Astrocyte (in vitro differentiated cells and primary cell): Measurements from ENCODE around the gene CDK6. TPM values are rescaled to one million over a fixed set of nuclear protein-coding genes. Genes with fewer than 3 reads are reported as not detected.

ENCODE experiments used
- DNase-seq: peaks from one replicate; pipeline ENCODE4 v3.0.0-alpha.2; 2010; ENCODE audit warnings: low read depth
- FAIRE-seq: peaks from 2 replicates; lab custom pipeline; 2011; peaks lifted over from hg19 to GRCh38; lab: Jason Lieb, UNC
- H2AFZ ChIP-seq: 2 replicates; pipeline ENCODE4 v1.6.0; 2012; ENCODE audit warnings: low read depth, low read length, inconsistent platforms
- H3K27ac ChIP-seq: 2 replicates; pipeline ENCODE4 v1.5.1; 2011; ENCODE audit warnings: low read depth, low read length, inconsistent platforms
- H3K27me3 ChIP-seq: 2 replicates; pipeline ENCODE4 v1.6.0; 2011; ENCODE audit warnings: low read length, inconsistent platforms; ENCODE audit not compliant: insufficient read depth
- H3K36me3 ChIP-seq: 2 replicates; pipeline ENCODE4 v1.5.1; 2011; ENCODE audit warnings: low read length, inconsistent platforms; ENCODE audit not compliant: insufficient read depth
- H3K4me1 ChIP-seq: 2 replicates; pipeline ENCODE4 v1.5.1; 2011; ENCODE audit warnings: low read length, inconsistent platforms; ENCODE audit not compliant: insufficient read depth
- H3K4me2 ChIP-seq: 2 replicates; pipeline ENCODE4 v1.6.0; 2012; ENCODE audit warnings: low read length, inconsistent platforms
- H3K4me3 ChIP-seq: 2 replicates; pipeline ENCODE4 v1.5.1; 2011; ENCODE audit warnings: low read depth, mild to moderate bottlenecking, low read length, inconsistent platforms; ENCODE audit not compliant: insufficient read depth
- H3K79me2 ChIP-seq: 2 replicates; pipeline ENCODE4 v1.6.0; 2012; ENCODE audit warnings: mild to moderate bottlenecking, low read length, inconsistent platforms; ENCODE audit not compliant: insufficient read depth
- H3K9ac ChIP-seq: 2 replicates; pipeline ENCODE4 v1.6.0; 2012; ENCODE audit warnings: mild to moderate bottlenecking, low read length, inconsistent platforms
- H3K9me3 ChIP-seq: 2 replicates; pipeline ENCODE4 v1.5.1; 2012; ENCODE audit warnings: low read depth, mild to moderate bottlenecking, low read length, inconsistent platforms; ENCODE audit not compliant: insufficient read depth
- H4K20me1 ChIP-seq: 2 replicates; pipeline ENCODE4 v1.6.0; 2012; ENCODE audit warnings: low read length, inconsistent platforms; ENCODE audit not compliant: insufficient read depth
- H3K27ac Mint-ChIP-seq: one replicate; pipeline ENCODE4 v1.8.0; 2021; ENCODE audit warnings: mild to moderate bottlenecking, mixed read lengths; ENCODE audit not compliant: unreplicated experiment
- H3K27me3 Mint-ChIP-seq: one replicate; pipeline ENCODE4 v1.8.0; 2021; ENCODE audit warnings: low read depth, mixed read lengths; ENCODE audit not compliant: unreplicated experiment
- H3K36me3 Mint-ChIP-seq: one replicate; pipeline ENCODE4 v1.8.0; 2021; ENCODE audit warnings: low read depth, mixed read lengths; ENCODE audit not compliant: unreplicated experiment
- H3K4me1 Mint-ChIP-seq: one replicate; pipeline ENCODE4 v1.8.0; 2021; ENCODE audit warnings: low read depth, mixed read lengths; ENCODE audit not compliant: unreplicated experiment
- H3K4me3 Mint-ChIP-seq: one replicate; pipeline ENCODE4 v1.8.0; 2021; ENCODE audit warnings: mild to moderate bottlenecking, moderate library complexity, mixed read lengths; ENCODE audit not compliant: unreplicated experiment
- H3K9me3 Mint-ChIP-seq: one replicate; pipeline ENCODE4 v1.8.0; 2021; ENCODE audit warnings: mild to moderate bottlenecking, mixed read lengths; ENCODE audit not compliant: unreplicated experiment
- CTCF ChIP-seq: IDR thresholded peaks from 2 replicates; pipeline ENCODE4 v1.5.1; 2011; ENCODE audit warnings: low read depth, mild to moderate bottlenecking, inconsistent platforms, low read length, moderate library complexity; ENCODE audit not compliant: insufficient read depth
- EZH2 ChIP-seq: IDR thresholded peaks from 2 replicates; pipeline ENCODE4 v1.6.1; 2012; ENCODE audit warnings: mild to moderate bottlenecking, low read length, inconsistent platforms; ENCODE audit not compliant: insufficient read depth
- total RNA-seq: library from RNA; stranded (reverse); gene quantifications from 2 replicates; pipeline ENCODE4 v1.2.1, GENCODE V29; 2021

Gene CDK6
- total RNA-seq, 1 donor from 2014 or later: 160 TPM

GRCh38 chr7:92809760-92810573, 26.4 kb downstream of the CDK6 start:
- Histone ChIP-seq H3K27me3 (no peaks in the 10 kb centered on the region), H3K4me3 (peak overlapping the region; percentile 20), H3K9ac (peak overlapping the region; percentile 43), H3K27ac (peak overlapping the region; percentile 74), H3K79me2 (peaks cover 100% of the 10 kb centered on the region), H4K20me1 (peaks cover 40% of the 10 kb centered on the region), H3K4me2 (peak overlapping the region; percentile 71), H3K4me1 (peaks cover 28% of the 10 kb centered on the region), H3K36me3 (peaks cover 7% of the 10 kb centered on the region), H2AFZ (no peak overlapping the region), H3K9me3 (no peaks in the 10 kb centered on the region)
- TF ChIP-seq CTCF: no peak
- Mint-ChIP-seq H3K27me3 (no peaks in the 10 kb centered on the region), H3K9me3 (no peaks in the 10 kb centered on the region), H3K27ac (peak overlapping the region; percentile 86), H3K4me3 (peak overlapping the region; percentile 56), H3K36me3 (peaks cover 9% of the 10 kb centered on the region), H3K4me1 (peaks cover 47% of the 10 kb centered on the region)
- peak; percentile 99 for FAIRE-seq
- DNase-seq: peak; percentile 96

- peak overlapping the region; percentile 56 for H3K4me3 Mint-ChIP-seq
- Histone ChIP-seq H3K4me3 (peak overlapping the region; percentile 20), H3K79me2 (peaks cover 100% of the 10 kb centered on the region), H3K9ac (peak overlapping the region; percentile 43), H4K20me1 (peaks cover 43% of the 10 kb centered on the region), H3K27ac (peak overlapping the region; percentile 74), H3K4me2 (peak overlapping the region; percentile 71), H3K36me3 (peaks cover 7% of the 10 kb centered on the region), H2AFZ (no peak overlapping the region), H3K27me3 (no peaks in the 10 kb centered on the region), H3K4me1 (peaks cover 28% of the 10 kb centered on the region), H3K9me3 (no peaks in the 10 kb centered on the region)
- H3K36me3 Mint-ChIP-seq: peaks cover 9% of the 10 kb centered on the region
- peaks cover 47% of the 10 kb centered on the region for H3K4me1 Mint-ChIP-seq
- H3K27ac Mint-ChIP-seq: peak overlapping the region; percentile 86
- no peaks in the 10 kb centered on the region for H3K27me3 Mint-ChIP-seq
- FAIRE-seq: no peak
- no peak for DNase-seq
- H3K9me3 Mint-ChIP-seq: no peaks in the 10 kb centered on the region
- TF ChIP-seq EZH2 (no peak), CTCF (no peak)
Measured at GRCh38 chr7:92809397-92809759, 27.0 kb downstream of the CDK6 start.

GRCh38 chr7:92808635-92809034, 27.7 kb downstream of the CDK6 start:
- peaks cover 44% of the 10 kb centered on the region for H4K20me1 ChIP-seq
- no peak overlapping the region for H3K4me3 ChIP-seq
- H3K4me1 Mint-ChIP-seq: peaks cover 45% of the 10 kb centered on the region
- no peaks in the 10 kb centered on the region for H3K27me3 Mint-ChIP-seq
- no peak overlapping the region for H3K4me3 Mint-ChIP-seq
- H2AFZ ChIP-seq: no peak overlapping the region
- no peaks in the 10 kb centered on the region for H3K9me3 Mint-ChIP-seq
- H3K4me1 ChIP-seq: peaks cover 27% of the 10 kb centered on the region
- H3K36me3 Mint-ChIP-seq: peaks cover 7% of the 10 kb centered on the region
- DNase-seq (no peak), FAIRE-seq (peak; percentile 20)
- no peaks in the 10 kb centered on the region for H3K9me3 ChIP-seq
- no peak overlapping the region for H3K9ac ChIP-seq
- H3K27ac Mint-ChIP-seq: no peak overlapping the region
- TF ChIP-seq EZH2 (no peak), CTCF (no peak)
- H3K27me3 ChIP-seq: no peaks in the 10 kb centered on the region
- H3K27ac ChIP-seq: peak overlapping the region; percentile 74
- H3K4me2 ChIP-seq: no peak overlapping the region
- peaks cover 100% of the 10 kb centered on the region for H3K79me2 ChIP-seq
- peaks cover 7% of the 10 kb centered on the region for H3K36me3 ChIP-seq
